Stimulated activated CD4-positive, alpha-beta T cell treated with anti-CD3 and anti-CD28 coated beads, Interleukin-12 subunit alpha, Interleukin-12 subunit beta, amount 100 ng/mL, for 24 hours (primary cell): ENCODE measurements around the gene CROCC2.

Experiments used
- DNase-seq, 2 experiments: peaks; one replicate each; pipeline ENCODE4 v3.0.0-alpha.2; 2020; ENCODE audit warnings: low read depth in 2 of 2

The CROCC2 gene

GRCh38 chr2:240956171-240956934, 50.2 kb downstream of the CROCC2 start:
- DNase-seq, result no peak

GRCh38 chr2:240956935-240957655, 51.0 kb downstream of the CROCC2 start:
- no peak for DNase-seq

GRCh38 chr2:240957656-240958365, 51.7 kb downstream of the CROCC2 start:
- DNase-seq, result no peak

GRCh38 chr2:240958366-240959213, 52.5 kb downstream of the CROCC2 start:
- no peak for DNase-seq

- DNase-seq, result no peak
Observed at GRCh38 chr2:240959214-240959940, 53.2 kb downstream of the CROCC2 start.

GRCh38 chr2:240959941-240960308, 53.8 kb downstream of the CROCC2 start:
- no peak for DNase-seq

GRCh38 chr2:240960309-240960970, 54.3 kb downstream of the CROCC2 start:
- DNase-seq, result no peak

GRCh38 chr2:240960971-240961876, 55.1 kb downstream of the CROCC2 start:
- DNase-seq, result no peak

- DNase-seq, result no peak
Observed at GRCh38 chr2:240961910-240962299, 55.8 kb downstream of the CROCC2 start.

GRCh38 chr2:240962300-240963064, 56.3 kb downstream of the CROCC2 start:
- DNase-seq, result no peak

- DNase-seq, result no peak
Observed at GRCh38 chr2:240963065-240963867, 57.1 kb downstream of the CROCC2 start.

GRCh38 chr2:240963868-240964703, 58.0 kb downstream of the CROCC2 start:
- no peak for DNase-seq

- no peak for DNase-seq
Observed at GRCh38 chr2:240964704-240965295, 58.7 kb downstream of the CROCC2 start.

GRCh38 chr2:240965296-240965904, 59.3 kb downstream of the CROCC2 start:
- no peak for DNase-seq

GRCh38 chr2:240965905-240966456, 59.8 kb downstream of the CROCC2 start:
- no peak for DNase-seq

GRCh38 chr2:240966457-240966905, 60.3 kb downstream of the CROCC2 start:
- no peak for DNase-seq
